Measurements from ENCODE around the gene GPC6.

The GPC6 gene

DNA sequence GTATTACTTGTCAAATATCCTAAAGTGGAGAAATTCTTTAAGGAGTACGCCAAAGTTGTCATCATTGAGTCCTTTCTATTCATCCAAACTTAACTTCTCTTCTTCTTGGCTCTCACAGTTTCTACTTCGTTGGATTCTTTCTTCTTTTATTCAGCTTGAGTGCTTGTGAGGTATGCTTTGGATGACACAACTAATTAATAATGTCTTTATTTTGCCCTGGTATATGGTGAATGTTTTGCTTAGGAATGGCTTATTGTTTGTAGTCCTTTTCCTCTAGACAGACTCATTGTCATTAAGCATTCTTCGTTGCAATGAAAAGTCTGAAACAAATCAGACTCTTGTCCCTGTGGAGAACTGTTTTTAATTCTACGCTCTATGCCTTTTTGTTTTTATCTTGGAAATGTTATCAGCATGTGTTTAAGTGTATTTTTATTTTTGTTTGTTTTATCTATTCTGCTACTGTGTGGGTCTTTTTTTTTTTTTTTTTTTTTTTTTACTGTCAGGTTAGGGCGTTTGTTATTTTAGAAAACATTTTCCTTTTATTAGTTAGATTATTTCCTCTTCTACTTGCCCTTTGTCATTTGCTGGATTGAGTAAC lies 471.5 kb downstream of the GPC6 start:
- in situ Hi-C loops (cut with HindIII; ENCODE audit: low sequenced_read_pairs): no loop called here
- TF ChIP-seq, protein P1, sequence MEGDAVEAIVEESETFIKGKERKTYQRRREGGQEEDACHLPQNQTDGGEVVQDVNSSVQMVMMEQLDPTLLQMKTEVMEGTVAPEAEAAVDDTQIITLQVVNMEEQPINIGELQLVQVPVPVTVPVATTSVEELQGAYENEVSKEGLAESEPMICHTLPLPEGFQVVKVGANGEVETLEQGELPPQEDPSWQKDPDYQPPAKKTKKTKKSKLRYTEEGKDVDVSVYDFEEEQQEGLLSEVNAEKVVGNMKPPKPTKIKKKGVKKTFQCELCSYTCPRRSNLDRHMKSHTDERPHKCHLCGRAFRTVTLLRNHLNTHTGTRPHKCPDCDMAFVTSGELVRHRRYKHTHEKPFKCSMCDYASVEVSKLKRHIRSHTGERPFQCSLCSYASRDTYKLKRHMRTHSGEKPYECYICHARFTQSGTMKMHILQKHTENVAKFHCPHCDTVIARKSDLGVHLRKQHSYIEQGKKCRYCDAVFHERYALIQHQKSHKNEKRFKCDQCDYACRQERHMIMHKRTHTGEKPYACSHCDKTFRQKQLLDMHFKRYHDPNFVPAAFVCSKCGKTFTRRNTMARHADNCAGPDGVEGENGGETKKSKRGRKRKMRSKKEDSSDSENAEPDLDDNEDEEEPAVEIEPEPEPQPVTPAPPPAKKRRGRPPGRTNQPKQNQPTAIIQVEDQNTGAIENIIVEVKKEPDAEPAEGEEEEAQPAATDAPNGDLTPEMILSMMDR (IDR thresholded peaks at IDR 0.05; ENCODE audit: low read depth, low read length, missing control alignments): no peak
- H3K4me3 ChIP-seq (ENCODE audit: low read depth, low read length): no peak overlapping the region
- DNase-seq (ENCODE audit: low read depth): peak; percentile 12

DNA sequence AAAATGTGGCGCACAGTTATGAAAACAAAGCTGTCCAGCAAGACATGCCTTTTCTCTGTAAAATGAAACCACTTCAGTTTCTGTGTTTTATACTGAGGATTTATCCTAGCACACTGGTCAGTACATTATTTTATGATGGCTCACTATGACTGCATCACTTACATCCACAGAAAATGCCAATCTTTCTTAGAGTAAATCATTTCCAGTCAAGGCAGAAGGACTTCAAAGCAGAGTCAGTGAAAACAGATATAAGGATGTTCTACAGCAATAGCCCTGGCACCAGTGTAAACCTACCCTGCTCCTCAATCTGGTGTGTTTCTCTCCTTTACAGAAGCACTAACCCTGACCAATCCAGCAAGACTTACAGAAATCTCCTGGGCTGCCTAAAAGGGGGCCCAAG lies 473.5 kb downstream of the GPC6 start:
- H3K4me3 ChIP-seq (ENCODE audit: low read depth, low read length): no peak overlapping the region
- no peak for DNase-seq (ENCODE audit: low read depth)
- in situ Hi-C loops (cut with HindIII; ENCODE audit: low sequenced_read_pairs): no loop called here
- TF ChIP-seq, protein P1 (IDR thresholded peaks at IDR 0.05; ENCODE audit: low read depth, low read length, missing control alignments): no peak

DNA sequence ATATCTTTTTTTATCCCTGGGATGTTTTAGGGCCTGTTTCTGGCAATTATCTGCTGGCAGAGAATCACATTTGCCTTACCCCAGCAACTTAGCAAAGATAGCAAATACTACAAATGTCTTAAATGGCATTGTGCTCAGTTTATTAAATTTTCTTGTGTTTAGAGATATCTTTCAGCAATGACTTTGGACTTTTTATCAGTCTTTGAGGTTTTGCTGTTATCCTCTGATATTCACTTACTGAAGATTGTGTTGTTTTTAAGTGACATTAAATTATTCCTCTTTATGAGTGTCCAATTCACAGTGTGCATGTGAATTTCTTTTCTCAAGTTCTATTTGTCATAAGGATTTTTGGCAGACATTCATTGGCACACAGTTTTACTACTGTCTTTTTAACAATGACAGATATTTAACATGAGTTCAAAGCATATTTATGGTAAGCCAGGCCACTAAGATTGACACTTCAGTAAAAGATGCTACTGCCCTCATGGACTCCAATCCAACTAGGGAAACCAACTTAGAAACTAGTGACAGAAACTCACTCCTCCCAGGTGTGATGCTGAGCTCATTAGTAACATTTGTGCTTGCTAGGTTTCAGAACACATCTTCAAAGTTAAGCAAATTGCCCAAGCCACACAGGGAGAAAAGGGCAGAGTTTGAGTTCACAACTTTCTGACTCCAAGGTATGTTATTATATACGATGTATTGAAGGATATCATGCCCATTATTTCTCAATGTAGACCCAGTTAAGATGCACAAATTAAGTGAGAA lies 481.9 kb downstream of the GPC6 start:
- H3K4me3 ChIP-seq (ENCODE audit: low read depth, low read length): no peak overlapping the region
- TF ChIP-seq, protein P1 (IDR thresholded peaks at IDR 0.05; ENCODE audit: low read depth, low read length, missing control alignments): no peak
- no peak for DNase-seq (ENCODE audit: low read depth)
- in situ Hi-C loops (cut with HindIII; ENCODE audit: low sequenced_read_pairs): no loop called here

DNA sequence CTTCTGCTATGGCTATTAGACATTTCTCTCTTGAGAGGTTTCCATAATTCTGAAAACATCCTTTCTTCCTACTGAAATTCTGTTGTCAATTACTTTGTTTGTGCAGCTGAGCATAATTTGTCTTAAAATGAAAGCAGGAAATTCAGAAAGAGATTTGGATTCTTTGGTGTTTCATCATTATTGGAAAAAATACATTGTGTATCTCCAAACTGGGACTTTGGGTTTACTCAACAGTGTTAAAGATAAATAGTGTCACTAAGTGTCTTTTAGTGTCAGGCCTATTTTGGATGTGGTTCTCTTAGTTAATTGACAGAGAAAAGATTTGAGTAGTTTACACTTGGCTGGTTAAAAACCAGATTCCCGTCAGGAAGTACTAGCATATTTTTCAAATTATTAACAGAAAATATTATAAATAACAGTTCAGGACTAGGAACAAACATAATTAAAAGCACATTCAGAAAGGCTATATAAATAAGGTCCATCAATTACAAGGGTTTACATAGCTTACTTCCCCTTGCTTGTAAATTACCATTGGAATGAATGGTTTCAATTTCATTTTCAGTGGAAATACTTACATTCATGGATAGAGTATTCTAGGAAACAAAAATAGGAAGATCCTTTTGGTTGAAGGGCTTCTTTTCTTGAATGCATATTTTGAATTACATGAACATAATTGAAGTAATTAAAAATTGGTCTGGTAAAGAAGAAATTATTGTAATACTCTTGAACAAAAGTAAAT lies 483.1 kb downstream of the GPC6 start:
- in situ Hi-C loops (cut with HindIII; ENCODE audit: low sequenced_read_pairs): no loop called here
- TF ChIP-seq, protein P1 (IDR thresholded peaks at IDR 0.05; ENCODE audit: low read depth, low read length, missing control alignments): no peak
- no peak for DNase-seq (ENCODE audit: low read depth)

DNA sequence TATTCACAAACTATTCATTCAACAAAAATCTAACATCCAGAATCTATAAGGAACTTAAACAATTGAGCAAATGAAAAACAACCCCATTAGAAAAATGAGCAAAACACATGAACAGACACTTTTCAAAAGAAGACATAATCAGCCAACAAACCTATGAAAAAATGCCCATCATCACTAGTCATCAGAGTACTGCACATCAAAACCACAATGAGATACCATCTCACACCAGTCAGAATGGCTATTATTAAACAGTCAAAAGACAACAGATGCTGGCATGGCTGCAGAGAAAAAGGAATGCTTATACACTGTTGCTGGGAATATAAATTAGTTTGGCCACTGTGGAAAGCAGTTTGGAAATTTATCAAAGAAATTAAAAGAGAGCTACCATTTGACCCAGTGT lies 487.6 kb downstream of the GPC6 start:
- no peak for DNase-seq (ENCODE audit: low read depth)
- in situ Hi-C loops (cut with HindIII; ENCODE audit: low sequenced_read_pairs): no loop called here
- no peak overlapping the region for H3K4me3 ChIP-seq (ENCODE audit: low read depth, low read length)
- TF ChIP-seq, protein P1 (IDR thresholded peaks at IDR 0.05; ENCODE audit: low read depth, low read length, missing control alignments): no peak

More for the DNA sequence above, 483.1 kb downstream of the GPC6 start:
- no peak overlapping the region for H3K4me3 ChIP-seq (ENCODE audit: low read depth, low read length)

DNA sequence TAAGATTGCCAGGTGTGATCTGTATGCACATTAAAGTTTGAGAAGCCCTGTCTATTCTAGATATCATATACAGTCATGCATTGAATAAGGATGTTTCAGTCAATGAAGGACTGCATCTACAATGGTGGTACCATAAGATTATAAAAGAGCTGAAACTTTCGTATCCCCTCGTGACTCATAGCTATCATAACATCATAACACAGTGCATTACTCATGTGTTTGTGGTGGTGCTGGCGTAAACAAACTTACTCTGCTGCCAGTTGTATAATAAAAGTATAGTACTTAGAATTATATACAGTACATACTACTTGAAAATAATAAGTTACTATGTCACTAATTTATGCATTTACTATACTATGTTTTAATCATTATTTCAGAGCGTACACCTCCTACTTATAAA lies 489.3 kb downstream of the GPC6 start:
- TF ChIP-seq, protein P1 (IDR thresholded peaks at IDR 0.05; ENCODE audit: low read depth, low read length, missing control alignments): no peak
- no peak for DNase-seq (ENCODE audit: low read depth)
- no peak overlapping the region for H3K4me3 ChIP-seq (ENCODE audit: low read depth, low read length)
- in situ Hi-C loops (cut with HindIII; ENCODE audit: low sequenced_read_pairs): no loop called here
